ENCODE measurements around the gene H2BK1. TPM values are rescaled to one million over a fixed set of nuclear protein-coding genes. Genes with fewer than 3 reads are reported as not detected.

H2BK1 gene
- total RNA-seq, 2 experiments from 2014 or later, result not detected

GRCh38 chr7:151246851-151247580 lies 36.7 kb upstream of the H2BK1 start:
- ChIA-PET CTCF (no interaction called here), POLR2A (interaction anchor here (1.2 to 1.5 kb wide), 2 partner anchors 14 to 20 kb away, joined by 3 to 5 read pairs; partner anchors contain the start of genes ABCF2 and CHPF2)
- intact Hi-C loops (cut with DNase I, micrococcal nuclease), result loop anchor here (5.0 to 10.0 kb wide), 2 partner anchors 80 to 82 kb away; partner anchors contain the start of gene GBX1 (in 2 of the 2)
- TF ChIP-seq, protein P1, sequence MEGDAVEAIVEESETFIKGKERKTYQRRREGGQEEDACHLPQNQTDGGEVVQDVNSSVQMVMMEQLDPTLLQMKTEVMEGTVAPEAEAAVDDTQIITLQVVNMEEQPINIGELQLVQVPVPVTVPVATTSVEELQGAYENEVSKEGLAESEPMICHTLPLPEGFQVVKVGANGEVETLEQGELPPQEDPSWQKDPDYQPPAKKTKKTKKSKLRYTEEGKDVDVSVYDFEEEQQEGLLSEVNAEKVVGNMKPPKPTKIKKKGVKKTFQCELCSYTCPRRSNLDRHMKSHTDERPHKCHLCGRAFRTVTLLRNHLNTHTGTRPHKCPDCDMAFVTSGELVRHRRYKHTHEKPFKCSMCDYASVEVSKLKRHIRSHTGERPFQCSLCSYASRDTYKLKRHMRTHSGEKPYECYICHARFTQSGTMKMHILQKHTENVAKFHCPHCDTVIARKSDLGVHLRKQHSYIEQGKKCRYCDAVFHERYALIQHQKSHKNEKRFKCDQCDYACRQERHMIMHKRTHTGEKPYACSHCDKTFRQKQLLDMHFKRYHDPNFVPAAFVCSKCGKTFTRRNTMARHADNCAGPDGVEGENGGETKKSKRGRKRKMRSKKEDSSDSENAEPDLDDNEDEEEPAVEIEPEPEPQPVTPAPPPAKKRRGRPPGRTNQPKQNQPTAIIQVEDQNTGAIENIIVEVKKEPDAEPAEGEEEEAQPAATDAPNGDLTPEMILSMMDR (IDR thresholded peaks at IDR 0.05), result no peak
- H3K4me1 Mint-ChIP-seq (ENCODE audit: low read depth), result peaks cover 61% of the 10 kb centered on the region
- ATAC-seq (ENCODE audit: poor library complexity) (no peak), DNase-seq (no peak)
- H3K36me3 Mint-ChIP-seq (ENCODE audit: low read depth), result no peaks in the 10 kb centered on the region
- no peak overlapping the region for H3K27ac Mint-ChIP-seq
- Histone ChIP-seq H3K4me3 (ENCODE audit: low read length) (no peak overlapping the region), H3K36me3 (ENCODE audit: insufficient read depth, low read length) (no peaks in the 10 kb centered on the region), H3K27ac (ENCODE audit: low read depth in 1 of 2, low read length in 2 of 2) (no peak overlapping the region), H3K9me3 (ENCODE audit: control insufficient read depth in 1 of 2, insufficient read depth in 1 of 2, low read length in 2 of 2) (no peaks in the 10 kb centered on the region), H3K27me3 (ENCODE audit: control insufficient read depth in 1 of 2, insufficient read depth in 2 of 2, low read length in 2 of 2) (peaks cover 50 to 55% of the 10 kb centered on the region in 2 experiments), H3K4me1 (ENCODE audit: insufficient read depth, low read length) (peaks cover 63% of the 10 kb centered on the region)
- H3K9me3 Mint-ChIP-seq, result no peaks in the 10 kb centered on the region
- peaks cover 65% of the 10 kb centered on the region for H3K27me3 Mint-ChIP-seq
- peak overlapping the region; percentile 63 for H3K4me3 Mint-ChIP-seq

DNA sequence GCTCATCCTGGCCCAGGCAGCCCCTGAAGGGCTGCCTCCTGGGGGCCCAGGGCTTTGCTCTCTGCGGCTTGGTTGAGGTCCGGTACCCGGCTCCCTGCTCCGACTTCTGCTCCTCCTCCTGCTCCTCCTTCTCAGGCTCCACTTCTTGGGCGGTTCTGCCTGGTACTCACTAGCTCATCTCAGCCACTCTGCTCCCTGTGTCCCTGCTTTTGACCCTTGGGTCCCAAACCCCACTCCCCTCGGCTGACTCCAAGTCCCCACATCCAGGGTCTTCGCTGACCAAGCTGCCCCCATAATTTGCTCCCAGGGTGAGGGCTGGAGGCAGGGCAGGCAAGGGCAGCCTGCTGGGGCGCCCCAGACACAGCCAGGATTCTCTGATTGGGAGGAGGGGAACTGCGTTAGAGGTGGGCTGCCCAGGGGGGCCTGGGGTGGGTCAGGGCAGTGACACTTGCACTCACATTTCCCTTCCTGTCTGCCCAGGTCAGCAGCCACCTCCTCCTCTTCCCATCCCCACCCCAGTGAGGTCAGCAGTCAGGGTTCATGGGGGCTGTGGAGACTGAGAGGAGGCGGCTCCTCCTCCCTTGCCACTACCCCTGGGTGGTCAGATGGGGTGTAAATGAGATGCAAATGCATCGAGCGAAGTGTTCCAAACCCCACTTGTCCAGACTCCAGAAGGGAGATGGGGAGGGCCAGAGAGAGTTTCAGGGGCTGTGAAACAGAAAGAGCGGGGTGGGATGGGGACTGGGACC lies 36.0 kb upstream of the H2BK1 start:
- TF ChIP-seq, protein P1 (IDR thresholded peaks at IDR 0.05), result no peak
- CTCF ChIA-PET, result interaction anchor here (0.7 to 2.7 kb wide), 2 partner anchors 39 to 122 kb away, joined by 3 to 15 read pairs; no protein-coding TSS in a partner anchor
- ATAC-seq (ENCODE audit: poor library complexity), result no peak
- Mint-ChIP-seq H3K36me3 (ENCODE audit: low read depth) (no peaks in the 10 kb centered on the region), H3K4me3 (peak overlapping the region; percentile 54), H3K27me3 (peaks cover 63% of the 10 kb centered on the region), H3K4me1 (ENCODE audit: low read depth) (peaks cover 60% of the 10 kb centered on the region), H3K9me3 (no peaks in the 10 kb centered on the region), H3K27ac (no peak overlapping the region)
- POLR2A ChIA-PET, result no interaction called here
- no peak overlapping the region for H3K4me3 ChIP-seq (ENCODE audit: low read length)
- H3K9me3 ChIP-seq (ENCODE audit: control insufficient read depth in 1 of 2, insufficient read depth in 1 of 2, low read length in 2 of 2), result no peaks in the 10 kb centered on the region
- H3K27me3 ChIP-seq (ENCODE audit: control insufficient read depth in 1 of 2, insufficient read depth in 2 of 2, low read length in 2 of 2), result peaks cover 47 to 50% of the 10 kb centered on the region in 2 experiments
- intact Hi-C loops (cut with DNase I, micrococcal nuclease), result loop anchor here (5.0 to 10.0 kb wide), 2 partner anchors 79 to 81 kb away; partner anchors contain the start of gene GBX1 (in 2 of the 2)
- no peaks in the 10 kb centered on the region for H3K36me3 ChIP-seq (ENCODE audit: insufficient read depth, low read length)
- H3K27ac ChIP-seq (ENCODE audit: low read depth in 1 of 2, low read length in 2 of 2), result no peak overlapping the region
- peaks cover 58% of the 10 kb centered on the region for H3K4me1 ChIP-seq (ENCODE audit: insufficient read depth, low read length)
- no peak for DNase-seq

- H3K27ac Mint-ChIP-seq, result no peak overlapping the region
- TF ChIP-seq, protein P1 (IDR thresholded peaks at IDR 0.05), result peak; percentile 74
- ATAC-seq (ENCODE audit: poor library complexity) (peak; percentile 68), DNase-seq (peak; percentile 43 to 86 (median 60))
- H3K27me3 Mint-ChIP-seq, result peaks cover 55% of the 10 kb centered on the region
- ChIA-PET CTCF (interaction anchor here (0.7 to 2.7 kb wide), 3 partner anchors 10 to 122 kb away, joined by 3 to 15 read pairs (median 9); no protein-coding TSS in a partner anchor), POLR2A (interaction anchor here (1.5 to 2.9 kb wide), 2 partner anchors 19 to 274 kb away, joined by 4 to 25 read pairs; partner anchors contain the start of genes ABCF2 and RHEB)
- Histone ChIP-seq H3K27me3 (ENCODE audit: control insufficient read depth in 1 of 2, insufficient read depth in 2 of 2, low read length in 2 of 2) (peaks cover 39 to 42% of the 10 kb centered on the region in 2 experiments), H3K27ac (ENCODE audit: low read depth in 1 of 2, low read length in 2 of 2) (no peak overlapping the region), H3K36me3 (ENCODE audit: insufficient read depth, low read length) (no peaks in the 10 kb centered on the region), H3K4me1 (ENCODE audit: insufficient read depth, low read length) (peaks cover 57% of the 10 kb centered on the region), H3K9me3 (ENCODE audit: control insufficient read depth in 1 of 2, insufficient read depth in 1 of 2, low read length in 2 of 2) (no peaks in the 10 kb centered on the region), H3K4me3 (ENCODE audit: low read length) (peak overlapping the region; percentile 47)
- H3K9me3 Mint-ChIP-seq, result no peaks in the 10 kb centered on the region
- no peaks in the 10 kb centered on the region for H3K36me3 Mint-ChIP-seq (ENCODE audit: low read depth)
- intact Hi-C loops (cut with DNase I, micrococcal nuclease), result loop anchor here (1.0 to 10.0 kb wide), 5 partner anchors 19 to 121 kb away; partner anchors contain the start of genes ABCF2 (in 2 of the 2) and GBX1 (in 2 of the 2)
- H3K4me1 Mint-ChIP-seq (ENCODE audit: low read depth), result peaks cover 52% of the 10 kb centered on the region
- peak overlapping the region; percentile 54 for H3K4me3 Mint-ChIP-seq
Observed at GRCh38 chr7:151245360-151246101, 35.2 kb upstream of the H2BK1 start.

All from CD4-positive, alpha-beta T cell (primary cell).